ENCODE data around the gene CACNA2D4. TPM values are rescaled to one million over a fixed set of nuclear protein-coding genes. Genes with fewer than 3 reads are reported as not detected.
A peak's percentile ranks its signal among the peaks of the same experiment; 100 is the strongest.

Gene CACNA2D4
- total RNA-seq, 1 donor = 0.27 TPM

- peak; percentile 83 for DNase-seq (ENCODE audit: low read depth)
- TF ChIP-seq CTCF (IDR thresholded peaks at IDR 0.05; ENCODE audit: insufficient read depth, low read length) = no peak
- H3K4me3 ChIP-seq (ENCODE audit: low read depth, low read length) = no peak overlapping the region
Observed at GRCh38 chr12:1927751-1928351, 9.4 kb upstream of the CACNA2D4 start.

- DNase-seq (ENCODE audit: low read depth) = no peak
- no peak overlapping the region for H3K4me3 ChIP-seq (ENCODE audit: low read depth, low read length)
- TF ChIP-seq CTCF (IDR thresholded peaks at IDR 0.05; ENCODE audit: insufficient read depth, low read length) = no peak
Observed at GRCh38 chr12:1927051-1927680, 8.7 kb upstream of the CACNA2D4 start.

- no peak for TF ChIP-seq CTCF (IDR thresholded peaks at IDR 0.05; ENCODE audit: insufficient read depth, low read length)
- no peak overlapping the region for H3K4me3 ChIP-seq (ENCODE audit: low read depth, low read length)
- no peak for DNase-seq (ENCODE audit: low read depth)
Observed at GRCh38 chr12:1926251-1926657, 7.8 kb upstream of the CACNA2D4 start.

- no peak overlapping the region for H3K4me3 ChIP-seq (ENCODE audit: low read depth, low read length)
- no peak for TF ChIP-seq CTCF (IDR thresholded peaks at IDR 0.05; ENCODE audit: insufficient read depth, low read length)
- no peak for DNase-seq (ENCODE audit: low read depth)
Observed at GRCh38 chr12:1925684-1926006, 7.2 kb upstream of the CACNA2D4 start.

- no peak for TF ChIP-seq CTCF (IDR thresholded peaks at IDR 0.05; ENCODE audit: insufficient read depth, low read length)
- H3K4me3 ChIP-seq (ENCODE audit: low read depth, low read length) = no peak overlapping the region
- DNase-seq (ENCODE audit: low read depth) = no peak
Observed at GRCh38 chr12:1924996-1925683, 6.7 kb upstream of the CACNA2D4 start.

- no peak for DNase-seq (ENCODE audit: low read depth)
- H3K4me3 ChIP-seq (ENCODE audit: low read depth, low read length) = no peak overlapping the region
- TF ChIP-seq CTCF (IDR thresholded peaks at IDR 0.05; ENCODE audit: insufficient read depth, low read length) = no peak
Observed at GRCh38 chr12:1922985-1923384, 4.5 kb upstream of the CACNA2D4 start.
